Ascending aorta (tissue), 2 donors: ENCODE measurements around the gene BSPRY. TPM values are rescaled to one million over a fixed set of nuclear protein-coding genes. Genes with fewer than 3 reads are reported as not detected.

Source experiments
- DNase-seq, 2 donors: peaks; one replicate each; pipeline ENCODE4 v3.0.0-alpha.2; 2019; ENCODE audit warnings: low spot score in 2 of 2
- H3K27ac ChIP-seq, 2 donors: fragments of 200-600 bp; sonication (generic); one replicate each; pipeline ENCODE4 v1.5.1; 2016 to 2017; ENCODE audit warnings: mild to moderate bottlenecking in 1 of 2
- H3K27me3 ChIP-seq: fragments of 200-600 bp; sonication (generic); one replicate; pipeline ENCODE4 v1.5.1; 2017
- H3K36me3 ChIP-seq, 2 donors: fragments of 200-600 bp; sonication (generic); one replicate each; pipeline ENCODE4 v1.5.1; 2016
- H3K4me1 ChIP-seq, 2 donors: fragments of 200-600 bp; sonication (generic); one replicate each; pipeline ENCODE4 v1.5.1; 2016 to 2017; ENCODE audit warnings: mild to moderate bottlenecking in 1 of 2
- H3K4me3 ChIP-seq, 2 donors: fragments of 200-600 bp; sonication (generic); one replicate each; pipeline ENCODE4 v1.5.1; 2016 to 2017; ENCODE audit warnings: mild to moderate bottlenecking in 1 of 2
- H3K9me3 ChIP-seq, 2 donors: fragments of 200-600 bp; sonication (generic); one replicate each; pipeline ENCODE4 v1.5.1; 2016
- CTCF ChIP-seq, 3 experiments: fragments of 200-600 bp in 2 of 3; fragments of 450-650 bp in 1 of 3; sonication (generic) in 2 of 3; IDR thresholded peaks; one replicate each; pipeline ENCODE4 v1.5.1; 2016 to 2019; ENCODE audit warnings: antibody characterized with exemption in 3 of 3, mild to moderate bottlenecking in 1 of 3, moderate library complexity in 1 of 3
- intact Hi-C: fragments of 100-400 bp; cut with DNase I; formaldehyde crosslinking; loops from one replicate; pipeline ENCODE4 v1.15.1; 2023
- total RNA-seq: library from RNA; depleted of rRNA; stranded (reverse); fragments of >200 nt; gene quantifications from one replicate; pipeline ENCODE4 v1.1.0, GENCODE V29; 2016

The BSPRY gene
- total RNA-seq, 1 donor from 2014 or later, result not detected

- Histone ChIP-seq H3K36me3 (no peaks in the 10 kb centered on the region), H3K4me1 (no peaks in the 10 kb centered on the region), H3K27ac (no peak overlapping the region), H3K4me3 (no peak overlapping the region), H3K9me3 (no peaks in the 10 kb centered on the region), H3K27me3 (no peaks in the 10 kb centered on the region)
- intact Hi-C loops, result no loop called here
- no peak for DNase-seq
- no peak for TF ChIP-seq CTCF (IDR thresholded peaks at IDR 0.05)
Observed at GRCh38 chr9:113307396-113307975, 41.9 kb upstream of the BSPRY start.

- Histone ChIP-seq H3K27ac (no peak overlapping the region), H3K4me1 (no peaks in the 10 kb centered on the region), H3K36me3 (no peaks in the 10 kb centered on the region), H3K4me3 (no peak overlapping the region), H3K9me3 (no peaks in the 10 kb centered on the region), H3K27me3 (no peaks in the 10 kb centered on the region)
- intact Hi-C loops, result no loop called here
- DNase-seq, result no peak
- TF ChIP-seq CTCF (IDR thresholded peaks at IDR 0.05), result peak in 2 of 3 experiments; percentile 40 to 54
Observed at GRCh38 chr9:113309204-113309813, 40.0 kb upstream of the BSPRY start.

- Histone ChIP-seq H3K9me3 (no peaks in the 10 kb centered on the region), H3K4me3 (no peak overlapping the region), H3K36me3 (no peaks in the 10 kb centered on the region), H3K27ac (no peak overlapping the region), H3K4me1 (no peaks in the 10 kb centered on the region), H3K27me3 (no peaks in the 10 kb centered on the region)
- no peak for DNase-seq
- intact Hi-C loops, result no loop called here
- TF ChIP-seq CTCF (IDR thresholded peaks at IDR 0.05), result no peak
Observed at GRCh38 chr9:113310538-113310937, 38.8 kb upstream of the BSPRY start.

- H3K4me1 ChIP-seq, result peaks cover 0 to 5% of the 10 kb centered on the region in 2 donors
- intact Hi-C loops, result no loop called here
- no peak overlapping the region for H3K4me3 ChIP-seq
- H3K27ac ChIP-seq, result no peak overlapping the region
- H3K27me3 ChIP-seq, result no peaks in the 10 kb centered on the region
- no peaks in the 10 kb centered on the region for H3K9me3 ChIP-seq
- no peak for TF ChIP-seq CTCF (IDR thresholded peaks at IDR 0.05)
- no peak for DNase-seq
- no peaks in the 10 kb centered on the region for H3K36me3 ChIP-seq
Observed at GRCh38 chr9:113311961-113312360, 37.4 kb upstream of the BSPRY start.

- Histone ChIP-seq H3K4me1 (peaks cover 0 to 14% of the 10 kb centered on the region in 2 donors), H3K27ac (no peak overlapping the region), H3K36me3 (no peaks in the 10 kb centered on the region), H3K9me3 (no peaks in the 10 kb centered on the region), H3K27me3 (no peaks in the 10 kb centered on the region), H3K4me3 (no peak overlapping the region)
- intact Hi-C loops, result no loop called here
- no peak for DNase-seq
- no peak for TF ChIP-seq CTCF (IDR thresholded peaks at IDR 0.05)
Observed at GRCh38 chr9:113313261-113313660, 36.1 kb upstream of the BSPRY start.
